ENCODE results near the gene COL15A1. TPM values are rescaled to one million over a fixed set of nuclear protein-coding genes. Genes with fewer than 3 reads are reported as not detected.

The COL15A1 gene
- total RNA-seq, 3 donors from 2014 or later = 0.05 to 0.16 (median 0.10) TPM

DNA sequence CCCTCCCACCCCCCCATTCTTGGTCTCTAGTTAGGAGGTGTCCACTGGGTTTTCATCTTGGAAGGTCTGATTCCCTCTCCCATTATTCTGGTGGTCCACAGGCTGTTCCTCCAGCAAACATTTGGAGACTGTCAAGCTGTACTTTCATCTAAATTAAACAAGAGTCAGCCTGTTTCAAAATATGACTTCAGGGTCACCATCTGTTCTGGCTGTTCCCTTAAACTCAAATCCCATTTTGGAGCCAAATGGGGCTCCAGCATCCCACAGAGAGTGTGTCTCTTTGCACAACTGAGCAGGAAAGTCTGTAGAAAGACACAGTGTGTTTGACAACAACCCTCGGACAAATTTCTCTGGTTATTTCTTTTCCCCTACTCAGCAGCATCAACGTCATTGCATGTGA lies 20.5 kb downstream of the COL15A1 start:
- H3K27me3 Mint-ChIP-seq (ENCODE audit: low read depth) = peaks cover 5% of the 10 kb centered on the region
- ATAC-seq (no peak), DNase-seq (no peak)
- no peaks in the 10 kb centered on the region for H3K36me3 Mint-ChIP-seq (ENCODE audit: insufficient read depth)
- H3K9me3 Mint-ChIP-seq = no peaks in the 10 kb centered on the region
- no peak overlapping the region for H3K4me3 Mint-ChIP-seq
- H3K4me1 Mint-ChIP-seq (ENCODE audit: low read depth) = no peaks in the 10 kb centered on the region

- H3K36me3 Mint-ChIP-seq (ENCODE audit: insufficient read depth) = no peaks in the 10 kb centered on the region
- no peaks in the 10 kb centered on the region for H3K4me1 Mint-ChIP-seq (ENCODE audit: low read depth)
- DNase-seq (no peak), ATAC-seq (no peak)
- H3K4me3 Mint-ChIP-seq = no peak overlapping the region
- no peaks in the 10 kb centered on the region for H3K9me3 Mint-ChIP-seq
- H3K27me3 Mint-ChIP-seq (ENCODE audit: low read depth) = peaks cover 3% of the 10 kb centered on the region
These were observed 21.2 kb downstream of the COL15A1 start for GRCh38 chr9:98964911-98965336.

- Mint-ChIP-seq H3K9me3 (no peaks in the 10 kb centered on the region), H3K36me3 (ENCODE audit: insufficient read depth) (no peaks in the 10 kb centered on the region)
These were observed 23.0 kb downstream of the COL15A1 start for GRCh38 chr9:98966676-98967075.

DNA sequence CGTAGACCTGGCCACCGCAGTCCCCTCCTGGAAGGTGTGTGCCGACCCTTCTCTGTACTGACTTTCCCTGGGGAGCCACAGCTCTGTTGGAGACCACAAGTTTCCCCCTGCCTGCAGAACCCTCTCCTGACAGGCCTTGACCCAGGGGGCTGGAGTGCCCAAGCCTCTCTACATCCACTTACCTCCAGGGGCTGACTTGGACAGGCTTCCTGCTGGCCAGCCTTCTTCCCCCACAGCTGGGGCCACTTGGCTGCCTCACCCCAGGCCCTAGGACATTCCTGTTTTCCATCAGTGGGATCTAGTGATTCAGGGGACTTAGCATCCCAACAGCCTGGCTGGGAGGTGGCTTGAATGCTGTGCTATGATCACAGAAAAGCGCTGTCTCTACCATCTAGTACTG lies 23.6 kb downstream of the COL15A1 start:
- no peaks in the 10 kb centered on the region for H3K9me3 Mint-ChIP-seq
- DNase-seq = no peak
- no peak for ATAC-seq
- H3K27me3 Mint-ChIP-seq (ENCODE audit: low read depth) = no peaks in the 10 kb centered on the region
- no peak overlapping the region for H3K4me3 Mint-ChIP-seq
- H3K4me1 Mint-ChIP-seq (ENCODE audit: low read depth) = no peaks in the 10 kb centered on the region
- H3K36me3 Mint-ChIP-seq (ENCODE audit: insufficient read depth) = no peaks in the 10 kb centered on the region

More at GRCh38 chr9:98966676-98967075, 23.0 kb downstream of the COL15A1 start:
- DNase-seq (no peak), ATAC-seq (no peak)
- Mint-ChIP-seq H3K4me3 (no peak overlapping the region), H3K27me3 (ENCODE audit: low read depth) (no peaks in the 10 kb centered on the region), H3K4me1 (ENCODE audit: low read depth) (no peaks in the 10 kb centered on the region)

GRCh38 chr9:98967680-98968079 lies 24.0 kb downstream of the COL15A1 start:
- Mint-ChIP-seq H3K9me3 (no peaks in the 10 kb centered on the region), H3K4me3 (no peak overlapping the region), H3K27me3 (ENCODE audit: low read depth) (no peaks in the 10 kb centered on the region), H3K4me1 (ENCODE audit: low read depth) (no peaks in the 10 kb centered on the region), H3K36me3 (ENCODE audit: insufficient read depth) (no peaks in the 10 kb centered on the region)
- DNase-seq = no peak
- ATAC-seq = no peak

DNA sequence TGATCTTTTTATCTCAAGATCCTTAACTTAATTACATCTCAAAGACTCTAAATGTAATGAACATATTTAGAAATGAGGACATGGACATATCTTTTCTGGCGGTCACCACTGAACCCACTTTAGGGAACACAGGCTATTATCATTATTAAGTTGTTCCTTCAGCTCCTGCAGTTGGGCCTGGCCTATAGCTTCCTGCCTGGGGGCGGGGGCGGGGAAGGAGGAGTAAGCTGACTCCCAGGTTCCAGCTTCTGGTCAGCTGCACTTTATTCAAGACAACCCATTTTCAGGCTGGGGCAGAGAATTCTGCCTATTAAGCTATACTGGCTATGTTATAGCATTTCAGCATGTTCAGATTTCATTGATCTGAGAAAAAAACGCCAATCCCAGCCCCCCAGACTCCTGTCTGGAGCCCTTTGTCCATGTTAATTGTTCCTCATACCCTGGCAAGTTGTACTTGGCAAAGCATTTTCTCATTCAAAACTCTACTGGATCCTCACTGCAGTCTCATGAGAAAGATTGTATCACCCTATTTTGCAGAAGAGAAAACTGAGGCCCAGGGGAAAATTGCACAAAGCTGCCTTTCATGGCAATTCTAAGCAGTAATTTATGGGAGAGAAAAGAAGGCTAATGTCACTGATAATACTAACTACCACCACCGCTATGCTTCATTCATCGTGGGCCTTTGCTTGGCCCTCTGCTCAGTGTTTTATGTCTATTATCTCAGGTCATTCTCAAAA lies 25.1 kb downstream of the COL15A1 start:
- no peaks in the 10 kb centered on the region for H3K36me3 Mint-ChIP-seq (ENCODE audit: insufficient read depth)
- H3K4me3 Mint-ChIP-seq = no peak overlapping the region
- H3K4me1 Mint-ChIP-seq (ENCODE audit: low read depth) = no peaks in the 10 kb centered on the region
- no peaks in the 10 kb centered on the region for H3K27me3 Mint-ChIP-seq (ENCODE audit: low read depth)
- ATAC-seq (no peak), DNase-seq (no peak)
- H3K9me3 Mint-ChIP-seq = no peaks in the 10 kb centered on the region

DNA sequence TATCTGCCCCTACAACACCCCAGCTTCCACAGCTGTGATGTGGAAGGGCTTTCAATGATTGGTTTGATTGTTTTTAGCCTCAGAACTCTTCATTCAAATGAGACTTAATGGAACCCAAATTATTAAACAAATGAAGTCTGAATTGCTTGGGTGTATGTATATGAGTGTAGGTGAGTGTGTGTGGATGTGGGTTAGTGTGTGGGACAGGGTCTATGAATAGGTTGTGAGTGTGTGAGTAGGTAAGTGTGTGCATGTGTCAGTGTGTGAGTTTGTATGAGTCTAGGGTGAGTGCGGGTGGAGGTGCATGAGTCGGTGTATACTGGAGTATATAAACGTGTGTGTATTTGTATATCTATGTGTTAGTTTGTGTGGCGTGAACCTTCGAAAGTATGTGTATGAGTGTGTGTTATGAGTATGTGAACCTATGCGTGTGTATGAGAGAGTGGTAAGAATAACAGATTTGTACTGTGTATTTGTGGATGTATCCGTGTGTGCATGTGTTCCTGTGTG lies 26.9 kb downstream of the COL15A1 start:
- peaks cover 3% of the 10 kb centered on the region for H3K27me3 Mint-ChIP-seq (ENCODE audit: low read depth)
- H3K4me1 Mint-ChIP-seq (ENCODE audit: low read depth) = peaks cover 5% of the 10 kb centered on the region

GRCh38 chr9:98971168-98971914 lies 27.6 kb downstream of the COL15A1 start:
- peaks cover 8% of the 10 kb centered on the region for H3K27me3 Mint-ChIP-seq (ENCODE audit: low read depth)
- DNase-seq (no peak), ATAC-seq (no peak)
- H3K36me3 Mint-ChIP-seq (ENCODE audit: insufficient read depth) = no peaks in the 10 kb centered on the region
- H3K9me3 Mint-ChIP-seq = no peaks in the 10 kb centered on the region
- peaks cover 5% of the 10 kb centered on the region for H3K4me1 Mint-ChIP-seq (ENCODE audit: low read depth)
- no peak overlapping the region for H3K4me3 Mint-ChIP-seq

More for the DNA sequence above, 26.9 kb downstream of the COL15A1 start:
- no peaks in the 10 kb centered on the region for H3K36me3 Mint-ChIP-seq (ENCODE audit: insufficient read depth)
- ATAC-seq (no peak), DNase-seq (no peak)
- H3K9me3 Mint-ChIP-seq = no peaks in the 10 kb centered on the region
- no peak overlapping the region for H3K4me3 Mint-ChIP-seq

DNA sequence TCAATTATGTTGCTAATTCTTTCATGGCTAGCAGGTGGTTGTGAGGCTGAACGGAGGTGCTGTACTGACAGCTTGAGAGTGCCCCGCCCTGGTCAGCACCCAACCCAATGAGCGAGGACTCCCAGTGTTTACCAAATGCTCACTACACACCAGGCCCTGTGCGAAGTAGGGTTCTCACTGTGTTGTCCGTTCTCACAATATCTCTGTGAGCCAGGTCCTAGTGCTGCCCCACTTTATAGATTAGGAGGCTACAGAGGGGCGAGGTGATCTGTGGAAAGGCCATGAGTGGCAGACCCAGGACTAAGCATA lies 28.2 kb downstream of the COL15A1 start:
- ATAC-seq (no peak), DNase-seq (no peak)
- H3K36me3 Mint-ChIP-seq (ENCODE audit: insufficient read depth) = no peaks in the 10 kb centered on the region
- peaks cover 5% of the 10 kb centered on the region for H3K4me1 Mint-ChIP-seq (ENCODE audit: low read depth)
- no peaks in the 10 kb centered on the region for H3K9me3 Mint-ChIP-seq
- H3K27me3 Mint-ChIP-seq (ENCODE audit: low read depth) = peaks cover 8% of the 10 kb centered on the region
- no peak overlapping the region for H3K4me3 Mint-ChIP-seq

DNA sequence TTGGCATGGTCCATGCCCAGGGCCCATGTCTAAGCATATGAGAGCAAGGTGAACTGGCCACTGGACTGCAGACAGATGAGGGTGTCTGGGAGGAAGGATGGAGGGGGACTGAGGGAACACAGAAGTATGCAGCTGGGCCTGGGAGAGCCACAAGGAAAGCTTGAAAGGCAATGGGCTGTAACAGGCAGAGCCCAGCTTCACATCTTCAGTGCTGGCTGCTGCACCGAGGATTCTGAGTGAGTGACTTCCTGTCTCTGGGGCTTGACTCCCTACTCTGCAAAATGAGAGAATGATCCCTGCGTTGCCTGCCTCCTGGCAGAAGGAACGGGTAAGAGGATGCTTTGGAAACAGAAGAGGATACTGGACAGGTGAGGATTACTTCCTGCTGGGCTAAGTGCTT lies 29.0 kb downstream of the COL15A1 start:
- H3K9me3 Mint-ChIP-seq = no peaks in the 10 kb centered on the region
- DNase-seq (no peak), ATAC-seq (no peak)
- H3K4me1 Mint-ChIP-seq (ENCODE audit: low read depth) = peaks cover 5% of the 10 kb centered on the region
- no peaks in the 10 kb centered on the region for H3K36me3 Mint-ChIP-seq (ENCODE audit: insufficient read depth)
- H3K4me3 Mint-ChIP-seq = no peak overlapping the region
- H3K27me3 Mint-ChIP-seq (ENCODE audit: low read depth) = peaks cover 8% of the 10 kb centered on the region

GRCh38 chr9:98973171-98973570 lies 29.5 kb downstream of the COL15A1 start:
- ATAC-seq (no peak), DNase-seq (no peak)
- Mint-ChIP-seq H3K4me1 (ENCODE audit: low read depth) (peaks cover 5% of the 10 kb centered on the region), H3K4me3 (no peak overlapping the region), H3K27me3 (ENCODE audit: low read depth) (peaks cover 8% of the 10 kb centered on the region), H3K36me3 (ENCODE audit: insufficient read depth) (no peaks in the 10 kb centered on the region), H3K9me3 (no peaks in the 10 kb centered on the region)

GRCh38 chr9:98973576-98973975 lies 29.9 kb downstream of the COL15A1 start:
- Mint-ChIP-seq H3K4me1 (ENCODE audit: low read depth) (peaks cover 9% of the 10 kb centered on the region), H3K9me3 (no peaks in the 10 kb centered on the region), H3K27me3 (ENCODE audit: low read depth) (peaks cover 8% of the 10 kb centered on the region), H3K36me3 (ENCODE audit: insufficient read depth) (no peaks in the 10 kb centered on the region), H3K4me3 (no peak overlapping the region)
- ATAC-seq (no peak), DNase-seq (no peak)

DNA sequence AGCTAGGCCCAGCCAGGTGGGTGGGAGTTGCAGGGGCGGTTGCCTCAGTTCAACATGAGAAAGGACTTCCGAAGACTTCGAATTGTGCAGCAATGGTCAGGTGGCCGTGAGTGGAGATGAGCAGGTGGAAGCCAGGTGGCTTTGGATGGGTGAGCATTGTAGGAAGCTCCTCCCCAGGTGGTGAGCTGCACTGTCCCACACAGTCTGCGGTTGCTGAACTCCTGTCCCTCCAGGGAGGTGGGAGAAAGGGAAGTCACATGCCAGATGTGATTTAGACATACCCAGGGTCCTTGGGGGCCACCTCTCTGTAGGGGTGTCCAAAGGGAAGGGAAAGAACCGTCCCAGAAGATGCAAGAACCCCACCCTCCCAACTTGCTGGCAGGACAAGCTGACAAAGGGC lies 30.4 kb downstream of the COL15A1 start:
- H3K4me3 Mint-ChIP-seq = no peak overlapping the region
- no peaks in the 10 kb centered on the region for H3K9me3 Mint-ChIP-seq
- no peaks in the 10 kb centered on the region for H3K36me3 Mint-ChIP-seq (ENCODE audit: insufficient read depth)
- H3K4me1 Mint-ChIP-seq (ENCODE audit: low read depth) = peaks cover 9% of the 10 kb centered on the region
- peaks cover 8% of the 10 kb centered on the region for H3K27me3 Mint-ChIP-seq (ENCODE audit: low read depth)
- no peak for DNase-seq
- no peak for ATAC-seq

DNA sequence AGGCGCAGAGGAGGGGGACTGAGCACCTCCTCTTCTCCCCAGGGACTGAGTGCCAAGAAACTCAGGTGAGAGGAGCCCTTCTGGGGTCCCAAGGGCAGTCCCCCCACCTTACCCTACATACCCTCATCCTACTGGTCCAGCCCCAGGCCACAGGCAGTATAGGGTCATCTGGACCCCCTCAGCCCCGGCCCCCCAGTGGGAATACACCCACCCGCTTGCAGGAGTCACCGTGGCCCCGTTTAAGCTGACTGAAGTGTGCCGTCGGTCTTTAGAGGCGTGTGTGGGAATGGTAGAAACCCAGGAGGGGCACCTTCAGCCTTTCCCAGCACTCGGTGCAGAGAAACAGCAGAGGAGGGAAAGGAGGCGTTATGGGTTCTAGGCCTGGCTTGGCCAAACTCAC lies 30.8 kb downstream of the COL15A1 start:
- peak in 1 of 2 donors; percentile 7 for ATAC-seq
- DNase-seq = no peak
- no peaks in the 10 kb centered on the region for H3K9me3 Mint-ChIP-seq

More for the DNA sequence above, 30.8 kb downstream of the COL15A1 start:
- no peaks in the 10 kb centered on the region for H3K36me3 Mint-ChIP-seq (ENCODE audit: insufficient read depth)
- H3K4me3 Mint-ChIP-seq = no peak overlapping the region
- H3K4me1 Mint-ChIP-seq (ENCODE audit: low read depth) = peaks cover 9% of the 10 kb centered on the region
- peaks cover 8% of the 10 kb centered on the region for H3K27me3 Mint-ChIP-seq (ENCODE audit: low read depth)
